ENCODE data around the gene RAB31.

Gene RAB31

DNA sequence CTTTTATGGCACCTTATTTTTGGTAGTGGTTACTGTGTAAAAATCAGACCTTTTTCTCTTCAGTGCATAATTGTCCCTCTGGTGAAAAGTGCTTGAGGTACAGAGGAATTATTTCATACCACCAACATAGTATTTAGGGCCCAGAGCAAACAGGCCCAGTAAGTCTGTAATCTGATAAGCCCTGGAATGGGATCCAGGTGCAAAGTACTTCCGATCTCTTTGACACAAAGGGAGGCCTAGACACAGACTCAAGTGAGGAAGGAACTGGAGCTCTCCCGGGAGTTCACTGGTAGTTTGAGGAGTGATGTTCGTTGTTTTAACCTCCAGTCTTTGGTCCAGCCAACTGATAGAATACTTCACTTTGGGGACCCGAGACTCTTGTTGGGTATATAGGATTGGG, 57.4 kb downstream of the RAB31 start:
- Histone ChIP-seq H3K36me3 (ENCODE audit: control insufficient read depth in 2 of 2, insufficient read depth in 1 of 2, low read length in 2 of 2) (no peaks in the 10 kb centered on the region), H3K27ac (ENCODE audit: extremely low read depth, low read depth, low read length) (no peak overlapping the region), H3K4me3 (ENCODE audit: low read depth, low read length) (no peak overlapping the region), H3K9me3 (ENCODE audit: control insufficient read depth, insufficient read depth, low read depth, low read length) (no peaks in the 10 kb centered on the region), H3K4me1 (ENCODE audit: control insufficient read depth, insufficient read depth, low read length) (0 out of 2 replicates have a peak, but pooled peaks cover 3% of the 10 kb centered on the region)
- ChIA-PET CTCF (interaction anchor here (0.6 kb wide), 1 partner anchor 68 kb away, joined by 3 read pairs; no protein-coding TSS in a partner anchor), POLR2A (no interaction called here)
- TF ChIP-seq ZEB2 (tag by site-specific recombination; IDR thresholded peaks at IDR 0.05): no peak
- TF ChIP-seq ZNF404 (tag by site-specific recombination; IDR thresholded peaks at IDR 0.05): no peak
- peak; percentile 78 for TF ChIP-seq GLIS1 (tag by site-specific recombination; IDR thresholded peaks at IDR 0.05)
- TF ChIP-seq PRDM6 (tag by site-specific recombination; IDR thresholded peaks at IDR 0.05): 0 out of 2 replicates have a peak, but pooled peaks have one; percentile 26
- TF ChIP-seq ZNF561 (tag by site-specific recombination; IDR thresholded peaks at IDR 0.05; ENCODE audit: borderline replicate concordance): no peak
- no peak for TF ChIP-seq ZNF324 (tag by site-specific recombination; IDR thresholded peaks at IDR 0.05)

- no peak overlapping the region for H3K4me3 ChIP-seq (ENCODE audit: low read depth, low read length)
- H3K4me1 ChIP-seq (ENCODE audit: control insufficient read depth, insufficient read depth, low read length): 0 out of 2 replicates have a peak, but pooled peaks cover 3% of the 10 kb centered on the region
- no peaks in the 10 kb centered on the region for H3K36me3 ChIP-seq (ENCODE audit: control insufficient read depth in 2 of 2, insufficient read depth in 1 of 2, low read length in 2 of 2)
- H3K9me3 ChIP-seq (ENCODE audit: control insufficient read depth, insufficient read depth, low read depth, low read length): no peaks in the 10 kb centered on the region
- CTCF ChIA-PET: interaction anchor here (0.6 kb wide), 1 partner anchor 69 kb away, joined by 3 read pairs; no protein-coding TSS in a partner anchor
- H3K27ac ChIP-seq (ENCODE audit: extremely low read depth, low read depth, low read length): no peak overlapping the region
- POLR2A ChIA-PET: no interaction called here
- no peak for TF ChIP-seq ZNF341 (tag by site-specific recombination; IDR thresholded peaks at IDR 0.05; ENCODE audit: low read depth)
- TF ChIP-seq, protein P1, sequence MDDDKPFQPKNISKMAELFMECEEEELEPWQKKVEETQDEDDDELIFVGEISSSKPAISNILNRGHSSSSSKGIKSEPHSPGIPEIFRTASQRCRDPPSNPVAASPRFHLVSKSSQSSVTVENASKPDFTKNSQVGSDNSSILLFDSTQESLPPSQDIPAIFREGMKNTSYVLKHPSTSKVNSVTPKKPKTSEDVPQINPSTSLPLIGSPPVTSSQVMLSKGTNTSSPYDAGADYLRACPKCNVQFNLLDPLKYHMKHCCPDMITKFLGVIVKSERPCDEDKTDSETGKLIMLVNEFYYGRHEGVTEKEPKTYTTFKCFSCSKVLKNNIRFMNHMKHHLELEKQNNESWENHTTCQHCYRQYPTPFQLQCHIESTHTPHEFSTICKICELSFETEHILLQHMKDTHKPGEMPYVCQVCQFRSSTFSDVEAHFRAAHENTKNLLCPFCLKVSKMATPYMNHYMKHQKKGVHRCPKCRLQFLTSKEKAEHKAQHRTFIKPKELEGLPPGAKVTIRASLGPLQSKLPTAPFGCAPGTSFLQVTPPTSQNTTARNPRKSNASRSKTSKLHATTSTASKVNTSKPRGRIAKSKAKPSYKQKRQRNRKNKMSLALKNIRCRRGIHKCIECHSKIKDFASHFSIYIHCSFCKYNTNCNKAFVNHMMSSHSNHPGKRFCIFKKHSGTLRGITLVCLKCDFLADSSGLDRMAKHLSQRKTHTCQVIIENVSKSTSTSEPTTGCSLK (tag by site-specific recombination; IDR thresholded peaks at IDR 0.05): no peak
- TF ChIP-seq KLF8 (tag by site-specific recombination; IDR thresholded peaks at IDR 0.05): no peak
- no peak for TF ChIP-seq IKZF3 (tag by site-specific recombination; IDR thresholded peaks at IDR 0.05)
- TF ChIP-seq ZFHX2 (tag by site-specific recombination; conservative IDR thresholded peaks at IDR 0.05): peak; percentile 53; the same call in 1 of the 2 replicates
- peak; percentile 45; the same call in 1 of the 2 replicates for TF ChIP-seq EGR2 (tag by site-specific recombination; IDR thresholded peaks at IDR 0.05; ENCODE audit: low read depth)
- TF ChIP-seq ZNF394 (tag by site-specific recombination; IDR thresholded peaks at IDR 0.05; ENCODE audit: borderline replicate concordance): no peak
- no peak for TF ChIP-seq ZIC2 (tag by site-specific recombination; IDR thresholded peaks at IDR 0.05)
Observed at GRCh38 chr18:9766076-9766481, 58.0 kb downstream of the RAB31 start.

- Histone ChIP-seq H3K36me3 (ENCODE audit: control insufficient read depth in 2 of 2, insufficient read depth in 1 of 2, low read length in 2 of 2) (no peaks in the 10 kb centered on the region), H3K4me3 (ENCODE audit: low read depth, low read length) (no peak overlapping the region), H3K9me3 (ENCODE audit: control insufficient read depth, insufficient read depth, low read depth, low read length) (no peaks in the 10 kb centered on the region), H3K4me1 (ENCODE audit: control insufficient read depth, insufficient read depth, low read length) (0 out of 2 replicates have a peak, but pooled peaks cover 3% of the 10 kb centered on the region), H3K27ac (ENCODE audit: extremely low read depth, low read depth, low read length) (no peak overlapping the region)
- ChIA-PET CTCF (no interaction called here), POLR2A (no interaction called here)
- no peak for TF ChIP-seq ZNF266 (tag by site-specific recombination; IDR thresholded peaks at IDR 0.05; ENCODE audit: low read depth)
- no peak for TF ChIP-seq MEIS1 (CRISPR knock-in tag; IDR thresholded peaks at IDR 0.05; ENCODE audit: borderline replicate concordance)
- TF ChIP-seq, protein P2, sequence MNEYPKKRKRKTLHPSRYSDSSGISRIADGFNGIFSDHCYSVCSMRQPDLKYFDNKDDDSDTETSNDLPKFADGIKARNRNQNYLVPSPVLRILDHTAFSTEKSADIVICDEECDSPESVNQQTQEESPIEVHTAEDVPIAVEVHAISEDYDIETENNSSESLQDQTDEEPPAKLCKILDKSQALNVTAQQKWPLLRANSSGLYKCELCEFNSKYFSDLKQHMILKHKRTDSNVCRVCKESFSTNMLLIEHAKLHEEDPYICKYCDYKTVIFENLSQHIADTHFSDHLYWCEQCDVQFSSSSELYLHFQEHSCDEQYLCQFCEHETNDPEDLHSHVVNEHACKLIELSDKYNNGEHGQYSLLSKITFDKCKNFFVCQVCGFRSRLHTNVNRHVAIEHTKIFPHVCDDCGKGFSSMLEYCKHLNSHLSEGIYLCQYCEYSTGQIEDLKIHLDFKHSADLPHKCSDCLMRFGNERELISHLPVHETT (tag by site-specific recombination; IDR thresholded peaks at IDR 0.05): no peak
- TF ChIP-seq ZNF391 (tag by site-specific recombination; IDR thresholded peaks at IDR 0.05; ENCODE audit: borderline replicate concordance, low read depth): no peak
- TF ChIP-seq ZFP41 (tag by site-specific recombination; IDR thresholded peaks at IDR 0.05; ENCODE audit: borderline replicate concordance): no peak
- no peak for TF ChIP-seq ZNF704 (tag by site-specific recombination; IDR thresholded peaks at IDR 0.05)
- no peak for TF ChIP-seq HIC1 (tag by site-specific recombination; IDR thresholded peaks at IDR 0.05)
- TF ChIP-seq PBX3 (CRISPR knock-in tag; IDR thresholded peaks at IDR 0.05): no peak
Observed at GRCh38 chr18:9766740-9767139, 58.6 kb downstream of the RAB31 start.
